IMR-90 (cell line): ENCODE data around the gene CMTR1. TPM values are rescaled to one million over a fixed set of nuclear protein-coding genes. Genes with fewer than 3 reads are reported as not detected.
A peak's percentile ranks its signal among the peaks of the same experiment; 100 is the strongest.

Experiments used
- ATAC-seq: fragments of 200-7000 bp; cut with Tn5 transposase; 2 replicates; pipeline ENCODE4 v1.9.1; 2020; ENCODE audit warnings: low read depth, mild to moderate bottlenecking, moderate library complexity
- Bru-seq: library from RNA; stranded (reverse); fragments of 400-500 nt; gene quantifications from one replicate; lab custom pipeline; 2021; lab: Mats Ljungman, UMichigan
- BruChase-seq, 2 experiments: library from RNA; stranded (reverse); fragments of 400-500 nt; gene quantifications; one replicate each; lab custom pipeline; 2021; lab: Mats Ljungman, UMichigan
- BruUV-seq: library from RNA; stranded (reverse); fragments of 400-500 nt; replicated peaks from 2 replicates; lab custom pipeline; 2021; lab: Mats Ljungman, UMichigan
- CTCF ChIA-PET: fragments of 300-600 bp; formaldehyde crosslinking; extraction: SDS; loops from one replicate; lab custom pipeline; 2021; ENCODE audit warnings: antibody characterized with exemption; lab: Yijun Ruan, JAX
- POLR2A ChIA-PET: fragments of 300-600 bp; sonication (Branson Sonifier 250); formaldehyde crosslinking; loops from one replicate; lab custom pipeline; 2022; ENCODE audit warnings: antibody characterized with exemption; ENCODE audit not compliant: unreplicated experiment; lab: Charles Lee
- DNase-seq: peaks from one replicate; pipeline ENCODE4 v3.0.0; 2013
- H2AFZ ChIP-seq: replicated peaks from 2 replicates; pipeline ENCODE3; 2013; ENCODE audit warnings: low read length, mild to moderate bottlenecking; ENCODE audit not compliant: poor library complexity
- H2AK5ac ChIP-seq: 2 replicates; pipeline ENCODE4 v1.6.1; 2013; ENCODE audit warnings: low read depth, low read length, inconsistent platforms
- H2AK9ac ChIP-seq: replicated peaks from 2 replicates; pipeline ENCODE3; 2013; ENCODE audit warnings: mild to moderate bottlenecking, low read depth, low read length, moderate library complexity; ENCODE audit not compliant: poor library complexity
- H2BK120ac ChIP-seq: 2 replicates; pipeline ENCODE4 v1.6.1; 2013; ENCODE audit warnings: low read depth, low read length, inconsistent platforms
- H2BK15ac ChIP-seq: 3 replicates; pipeline ENCODE4 v1.6.1; 2013; ENCODE audit warnings: low read depth, low read length, inconsistent platforms
- H2BK20ac ChIP-seq: 2 replicates; pipeline ENCODE4 v1.6.1; 2013; ENCODE audit warnings: low read depth, mild to moderate bottlenecking, inconsistent platforms, low read length, moderate library complexity
- H2BK5ac ChIP-seq: 2 replicates; pipeline ENCODE4 v1.6.1; 2013; ENCODE audit warnings: mild to moderate bottlenecking, low read depth, low read length, inconsistent platforms; ENCODE audit not compliant: poor library complexity, severe bottlenecking
- H3K14ac ChIP-seq: replicated peaks from 2 replicates; pipeline ENCODE4 v1.6.1; 2013; ENCODE audit warnings: low read depth, low read length, inconsistent platforms
- H3K18ac ChIP-seq: 2 replicates; pipeline ENCODE4 v1.6.1; 2013; ENCODE audit warnings: low read depth, low read length, control low read depth
- H3K23ac ChIP-seq: 2 replicates; pipeline ENCODE4 v1.6.1; 2013; ENCODE audit warnings: low read depth, low read length, inconsistent platforms
- H3K27ac ChIP-seq: 2 replicates; pipeline ENCODE4 v1.5.1; 2013; ENCODE audit warnings: mild to moderate bottlenecking, control low read depth, low read length; ENCODE audit not compliant: insufficient read depth
- H3K27me3 ChIP-seq: 2 replicates; pipeline ENCODE4 v1.6.1; 2013; ENCODE audit warnings: low read length; ENCODE audit not compliant: control insufficient read depth, insufficient read depth
- H3K36me3 ChIP-seq: 2 replicates; pipeline ENCODE4 v1.6.1; 2013; ENCODE audit warnings: low read length, mixed read lengths; ENCODE audit not compliant: control insufficient read depth, insufficient read depth
- H3K4ac ChIP-seq: 2 replicates; pipeline ENCODE4 v1.6.1; 2013; ENCODE audit warnings: low read depth, low read length, inconsistent platforms
- H3K4me1 ChIP-seq: 2 replicates; pipeline ENCODE4 v1.6.1; 2013; ENCODE audit warnings: low read length, mixed read lengths; ENCODE audit not compliant: control insufficient read depth, insufficient read depth
- H3K4me2 ChIP-seq: 2 replicates; pipeline ENCODE4 v1.6.1; 2013; ENCODE audit warnings: low read depth, mild to moderate bottlenecking, control low read depth, low read length, moderate library complexity
- H3K4me3 ChIP-seq: 2 replicates; pipeline ENCODE4 v1.5.1; 2013; ENCODE audit warnings: low read depth, mild to moderate bottlenecking, control low read depth, low read length, moderate library complexity; ENCODE audit not compliant: insufficient read depth
- H3K56ac ChIP-seq: 2 replicates; pipeline ENCODE4 v1.6.1; 2013; ENCODE audit warnings: low read length, inconsistent platforms; ENCODE audit not compliant: insufficient read depth; ENCODE audit errors: extremely low read depth
- H3K79me1 ChIP-seq, 2 experiments: 2 replicates each; pipeline ENCODE4 v1.6.1; 2013; ENCODE audit warnings: low read length in 2 of 2, inconsistent platforms in 1 of 2, low read depth in 1 of 2
- H3K9ac ChIP-seq: 2 replicates; pipeline ENCODE4 v1.6.1; 2013; ENCODE audit warnings: low read depth, low read length, control low read depth
- H3K9me1 ChIP-seq: 2 replicates; pipeline ENCODE4 v1.6.1; 2013; ENCODE audit warnings: low read length, inconsistent platforms; ENCODE audit not compliant: insufficient read depth
- H3K9me3 ChIP-seq: 2 replicates; pipeline ENCODE4 v1.6.1; 2013; ENCODE audit warnings: low read length; ENCODE audit not compliant: control insufficient read depth, insufficient read depth
- H4K20me1 ChIP-seq: 2 replicates; pipeline ENCODE4 v1.6.1; 2013; ENCODE audit warnings: low read length, inconsistent platforms; ENCODE audit not compliant: insufficient read depth
- H4K5ac ChIP-seq: 2 replicates; pipeline ENCODE4 v1.6.1; 2013; ENCODE audit warnings: mild to moderate bottlenecking, low read depth, low read length, control low read depth
- H4K8ac ChIP-seq, 2 experiments: 2 replicates each; pipeline ENCODE4 v1.6.1; 2013; ENCODE audit warnings: low read depth in 2 of 2, low read length in 2 of 2, control low read depth in 1 of 2, inconsistent platforms in 1 of 2
- H4K91ac ChIP-seq: 2 replicates; pipeline ENCODE4 v1.6.1; 2013; ENCODE audit warnings: low read depth, low read length, inconsistent platforms; ENCODE audit not compliant: insufficient read depth
- BHLHE40 ChIP-seq: fragments of 150-350 bp; IDR thresholded peaks from 2 replicates; pipeline ENCODE4 v1.6.1; 2016; ENCODE audit warnings: mild to moderate bottlenecking, low read depth, low read length
- CEBPB ChIP-seq: IDR thresholded peaks from 2 replicates; pipeline ENCODE4 v1.6.1; 2012; ENCODE audit warnings: low read depth, low read length, improper control_type of control experiment
- CHD1 ChIP-seq: IDR thresholded peaks from 2 replicates; pipeline ENCODE4 v1.6.1; 2012; ENCODE audit warnings: low read depth, low read length, improper control_type of control experiment
- FOS ChIP-seq: fragments of 150-350 bp; IDR thresholded peaks from 2 replicates; pipeline ENCODE4 v1.6.1; 2016; ENCODE audit warnings: low read depth, low read length
- MAFK ChIP-seq: IDR thresholded peaks from 2 replicates; pipeline ENCODE4 v1.6.1; 2012; ENCODE audit warnings: low read depth, low read length, improper control_type of control experiment
- MXI1 ChIP-seq: IDR thresholded peaks from 2 replicates; pipeline ENCODE4 v1.6.1; 2012; ENCODE audit warnings: low read depth, mild to moderate bottlenecking, low read length, moderate library complexity, borderline replicate concordance
- NFE2L2 ChIP-seq: fragments of 150-350 bp; IDR thresholded peaks from 2 replicates; pipeline ENCODE4 v1.6.1; 2016; ENCODE audit warnings: low read depth, mild to moderate bottlenecking, low read length
- RAD21 ChIP-seq: IDR thresholded peaks from 2 replicates; pipeline ENCODE4 v1.6.1; 2012; ENCODE audit warnings: low read length, improper control_type of control experiment
- RCOR1 ChIP-seq: IDR thresholded peaks from 2 replicates; pipeline ENCODE4 v1.6.1; 2012; ENCODE audit warnings: mild to moderate bottlenecking, low read length, improper control_type of control experiment; ENCODE audit not compliant: insufficient replicate concordance
- RFX5 ChIP-seq: IDR thresholded peaks from 2 replicates; pipeline ENCODE4 v1.8.0; 2012; ENCODE audit warnings: low read depth, mild to moderate bottlenecking, low read length, moderate library complexity
- WGBS, 2 experiments: methylation state at CpG; one replicate each; pipeline versions ENCODE4 v1.1.5 to v1.1.7; 2013; ENCODE audit warnings: missing lambda C conversion rate in 2 of 2; ENCODE audit not compliant: insufficient read length in 1 of 2; ENCODE audit errors: extremely low coverage in 2 of 2; 5-methylcytosine and 5-hydroxymethylcytosine counted together
- dilution Hi-C: fragments of 300-500 bp; cut with HindIII; formaldehyde crosslinking; loops from one replicate; pipeline ENCODE4 v1.14.3; 2018; ENCODE audit warnings: low sequenced_read_pairs; ENCODE audit not compliant: unreplicated experiment
- in situ Hi-C: fragments of 300-500 bp; cut with MboI; formaldehyde crosslinking; loops from 3 replicates; pipeline ENCODE4 v1.14.3; 2019; ENCODE audit warnings: low sequenced_read_pairs, inconsistent platforms, mixed read lengths
- intact Hi-C: fragments of 100-400 bp; cut with micrococcal nuclease; formaldehyde crosslinking; loops from 2 replicates; pipeline ENCODE4 v1.10.0; 2022
- long read RNA-seq: library from polyadenylated mRNA; unstranded; transcript quantifications from one replicate; pipeline ENCODE4 v2.0.0, GENCODE V29; 2021; ENCODE audit not compliant: unreplicated experiment
- polyA plus RNA-seq, 3 experiments: library from polyadenylated mRNA; depleted of rRNA; stranded (reverse); fragments of >200 nt; gene quantifications; 2 replicates each; pipeline ENCODE4 v1.2.3, GENCODE V29; 2012; ENCODE audit warnings: low replicate concordance in 1 of 3
- total RNA-seq: library from RNA; depleted of rRNA; stranded (reverse); fragments of >200 nt; gene quantifications from 2 replicates; pipeline ENCODE4 v1.2.3, GENCODE V29; 2012; rRNA removed
- TF ChIP-seq, protein P1 (sequence below): conservative IDR thresholded peaks from 2 replicates; pipeline ENCODE4 v1.5.1; 2012; ENCODE audit warnings: mild to moderate bottlenecking, low read depth, low read length, improper control_type of control experiment

The CMTR1 gene, protein sequence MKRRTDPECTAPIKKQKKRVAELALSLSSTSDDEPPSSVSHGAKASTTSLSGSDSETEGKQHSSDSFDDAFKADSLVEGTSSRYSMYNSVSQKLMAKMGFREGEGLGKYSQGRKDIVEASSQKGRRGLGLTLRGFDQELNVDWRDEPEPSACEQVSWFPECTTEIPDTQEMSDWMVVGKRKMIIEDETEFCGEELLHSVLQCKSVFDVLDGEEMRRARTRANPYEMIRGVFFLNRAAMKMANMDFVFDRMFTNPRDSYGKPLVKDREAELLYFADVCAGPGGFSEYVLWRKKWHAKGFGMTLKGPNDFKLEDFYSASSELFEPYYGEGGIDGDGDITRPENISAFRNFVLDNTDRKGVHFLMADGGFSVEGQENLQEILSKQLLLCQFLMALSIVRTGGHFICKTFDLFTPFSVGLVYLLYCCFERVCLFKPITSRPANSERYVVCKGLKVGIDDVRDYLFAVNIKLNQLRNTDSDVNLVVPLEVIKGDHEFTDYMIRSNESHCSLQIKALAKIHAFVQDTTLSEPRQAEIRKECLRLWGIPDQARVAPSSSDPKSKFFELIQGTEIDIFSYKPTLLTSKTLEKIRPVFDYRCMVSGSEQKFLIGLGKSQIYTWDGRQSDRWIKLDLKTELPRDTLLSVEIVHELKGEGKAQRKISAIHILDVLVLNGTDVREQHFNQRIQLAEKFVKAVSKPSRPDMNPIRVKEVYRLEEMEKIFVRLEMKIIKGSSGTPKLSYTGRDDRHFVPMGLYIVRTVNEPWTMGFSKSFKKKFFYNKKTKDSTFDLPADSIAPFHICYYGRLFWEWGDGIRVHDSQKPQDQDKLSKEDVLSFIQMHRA
- total RNA-seq (30.1 and 32.5 TPM in 2 replicates), polyA plus RNA-seq (2012; rRNA removed) (17.4 and 22.6 TPM in 2 replicates), Bru-seq, nascent RNA (percentile 70 among the genes with signal in this experiment), BruChase-seq, experiment 1, labeled RNA remaining after a 6-hour chase (percentile 67 among the genes with signal in this experiment), BruChase-seq, experiment 2, labeled RNA remaining after a 2-hour chase (percentile 64 among the genes with signal in this experiment)
- polyA plus RNA-seq (2012; cell fraction: cytosol; rRNA removed) = 9.6 and 10.1 TPM in 2 replicates
- 33.6 and 55.3 TPM in 2 replicates for polyA plus RNA-seq (2012; cell fraction: nucleus; rRNA removed; ENCODE audit: low replicate concordance)
- long read RNA-seq, full-length matches to known transcripts = 4 of 14 reads
- long read RNA-seq, partial matches to known transcripts = 3 of 14 reads
- long read RNA-seq, other reads (novel, unspliced or antisense) = 7 of 14 reads

DNA sequence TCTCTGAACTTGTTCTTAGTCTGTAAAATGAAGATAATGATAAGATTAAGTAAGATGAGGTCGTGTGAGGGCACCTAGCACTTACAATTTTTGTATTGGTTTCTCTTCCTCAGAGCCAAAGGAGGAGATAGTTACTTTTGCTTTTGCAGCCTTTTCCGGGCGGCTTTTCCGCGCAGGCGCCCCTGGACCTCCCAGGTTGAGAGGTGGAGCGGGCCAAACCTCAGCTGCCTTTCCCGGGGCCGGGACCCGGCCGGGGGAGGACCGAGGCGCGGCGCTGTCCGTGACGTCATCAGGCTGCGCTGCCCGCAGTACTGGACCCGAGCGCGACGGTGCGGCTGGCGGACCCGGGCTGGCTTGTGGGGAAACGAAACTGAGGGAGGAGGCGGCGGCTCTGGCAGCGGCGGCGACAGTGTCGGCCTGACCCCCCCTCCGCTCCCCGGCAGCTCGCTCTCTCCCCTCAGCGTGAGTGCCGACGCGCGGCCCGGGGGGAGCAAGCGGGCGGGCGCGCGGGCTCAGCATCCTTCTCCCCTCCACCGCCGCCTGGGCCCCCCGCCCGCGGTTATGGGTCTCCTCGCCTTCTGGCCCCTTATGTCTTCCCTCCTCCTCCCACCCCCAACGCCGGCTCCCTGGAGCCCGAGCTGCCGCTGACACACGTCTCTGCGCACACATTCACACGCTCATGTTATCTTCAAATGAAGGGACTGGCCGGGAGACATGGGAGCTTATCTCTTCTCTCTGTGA lies at the start of gene CMTR1:
Gene CMTR1 (plus strand): TSS at position 306 of the 741 bp plus-strand sequence. CDS start 2,409 bp downstream, outside the sequence.
- CTCF ChIA-PET = no interaction called here
- ATAC-seq = peak; percentile 99
- Histone ChIP-seq H3K14ac (peak within 1 kb of the TSS; percentile 89), H2BK20ac (0 out of 2 replicates have a peak within 1 kb of the TSS, but pooled peaks have one; percentile 2), H3K4me3 (peak within 1 kb of the TSS; percentile 70), H3K27ac (peak within 1 kb of the TSS; percentile 60), H2AK5ac (peak within 1 kb of the TSS; percentile 18; the same call in 1 of the 2 replicates), H3K9me3 (no peaks in the 10 kb centered on the region), H3K4ac (peak within 1 kb of the TSS; percentile 61), H3K36me3 (peaks cover 11% of the 10 kb centered on the region), H2AK9ac (peak within 1 kb of the TSS; percentile 67), H4K91ac (peak within 1 kb of the TSS; percentile 74), H2BK120ac (peak within 1 kb of the TSS; percentile 29), H3K18ac (peak within 1 kb of the TSS; percentile 53), H3K9ac (peak within 1 kb of the TSS; percentile 81), H4K5ac (peak within 1 kb of the TSS; percentile 99), H2BK15ac (peak within 1 kb of the TSS; percentile 13; the same call in 1 of the 3 replicates), H3K4me2 (peak within 1 kb of the TSS; percentile 99), H2AFZ (peak within 1 kb of the TSS; percentile 94), H3K79me1 (peaks cover 31 to 42% of the 10 kb centered on the region in 2 experiments), H3K23ac (peak within 1 kb of the TSS; percentile 43), H3K56ac (peak within 1 kb of the TSS; percentile 90), H3K27me3 (peaks cover 1% of the 10 kb centered on the region; the same call in 1 of the 2 replicates), H4K20me1 (no peaks in the 10 kb centered on the region), H2BK5ac (peak within 1 kb of the TSS; percentile 72), H4K8ac (peak within 1 kb of the TSS; percentile 94 to 98), H3K9me1 (peaks cover 3% of the 10 kb centered on the region), H3K4me1 (peaks cover 2% of the 10 kb centered on the region; the same call in 1 of the 2 replicates)
- TSS peak; percentile 54 for BruUV-seq
- DNase-seq = peak; percentile 86
- dilution Hi-C loops (no loop called here), intact Hi-C loops (no loop called here), in situ Hi-C loops (no loop called here)
- POLR2A ChIA-PET = no interaction called here
- WGBS, 2 experiments = 0% methylated on average over 18 of the region's 61 CpGs; no CpG with 5 or more reads in 1 of the 2 experiments
- TF ChIP-seq CHD1 = no peak
- TF ChIP-seq RFX5 = no peak
- 0 out of 2 replicates have a peak, but pooled peaks have one; percentile 4 for TF ChIP-seq NFE2L2
- TF ChIP-seq FOS = no peak
- TF ChIP-seq MXI1 = peak; percentile 76; the same call in 1 of the 2 replicates
- no peak for TF ChIP-seq BHLHE40
- peak; percentile 23 for TF ChIP-seq RAD21
- TF ChIP-seq RCOR1 = no peak
- TF ChIP-seq MAFK = no peak
- no peak for TF ChIP-seq CEBPB
- TF ChIP-seq, protein P1, sequence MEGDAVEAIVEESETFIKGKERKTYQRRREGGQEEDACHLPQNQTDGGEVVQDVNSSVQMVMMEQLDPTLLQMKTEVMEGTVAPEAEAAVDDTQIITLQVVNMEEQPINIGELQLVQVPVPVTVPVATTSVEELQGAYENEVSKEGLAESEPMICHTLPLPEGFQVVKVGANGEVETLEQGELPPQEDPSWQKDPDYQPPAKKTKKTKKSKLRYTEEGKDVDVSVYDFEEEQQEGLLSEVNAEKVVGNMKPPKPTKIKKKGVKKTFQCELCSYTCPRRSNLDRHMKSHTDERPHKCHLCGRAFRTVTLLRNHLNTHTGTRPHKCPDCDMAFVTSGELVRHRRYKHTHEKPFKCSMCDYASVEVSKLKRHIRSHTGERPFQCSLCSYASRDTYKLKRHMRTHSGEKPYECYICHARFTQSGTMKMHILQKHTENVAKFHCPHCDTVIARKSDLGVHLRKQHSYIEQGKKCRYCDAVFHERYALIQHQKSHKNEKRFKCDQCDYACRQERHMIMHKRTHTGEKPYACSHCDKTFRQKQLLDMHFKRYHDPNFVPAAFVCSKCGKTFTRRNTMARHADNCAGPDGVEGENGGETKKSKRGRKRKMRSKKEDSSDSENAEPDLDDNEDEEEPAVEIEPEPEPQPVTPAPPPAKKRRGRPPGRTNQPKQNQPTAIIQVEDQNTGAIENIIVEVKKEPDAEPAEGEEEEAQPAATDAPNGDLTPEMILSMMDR = peak; percentile 8; the same call in 1 of the 2 replicates
